Neural cell (in vitro differentiated cells): Measurements from ENCODE around the gene SRRM2. TPM values are rescaled to one million over a fixed set of nuclear protein-coding genes. Genes with fewer than 3 reads are reported as not detected.

Source experiments
- H2AFZ ChIP-seq: fragments of 200-600, 300-800 bp; sonication (generic), shearing (Covaris generic); 2 replicates; pipeline ENCODE4 v1.6.0; 2014; ENCODE audit warnings: low read depth, mild to moderate bottlenecking, antibody characterized with exemption, low read length, moderate library complexity
- H3F3A ChIP-seq: fragments of 200-600 bp; shearing (Covaris generic); 2 replicates; pipeline ENCODE4 v1.6.1; 2016; ENCODE audit warnings: mild to moderate bottlenecking, moderate library complexity, mixed read lengths, antibody characterized with exemption, low read length; ENCODE audit not compliant: insufficient read depth, poor library complexity, severe bottlenecking
- H3K27ac ChIP-seq: fragments of 200-600, 300-800 bp; sonication (generic), shearing (Covaris generic); 2 replicates; pipeline ENCODE4 v1.5.1; 2014; ENCODE audit warnings: mild to moderate bottlenecking, low read length, moderate library complexity
- H3K27me3 ChIP-seq: fragments of 300-800, 200-600 bp; sonication (generic), shearing (Covaris generic); 2 replicates; pipeline ENCODE4 v1.6.0; 2014; ENCODE audit warnings: mild to moderate bottlenecking, low read depth, low read length, moderate library complexity; ENCODE audit not compliant: insufficient read depth
- H3K36me3 ChIP-seq: fragments of 300-800, 200-600 bp; sonication (generic), shearing (Covaris generic); 2 replicates; pipeline ENCODE4 v1.5.1; 2014; ENCODE audit warnings: mild to moderate bottlenecking, antibody characterized with exemption, low read length, moderate library complexity; ENCODE audit not compliant: insufficient read depth
- H3K4me2 ChIP-seq: fragments of 300-800, 200-600 bp; sonication (generic), shearing (Covaris generic); 2 replicates; pipeline ENCODE4 v1.6.0; 2014; ENCODE audit warnings: mild to moderate bottlenecking, low read length
- H3K4me3 ChIP-seq: fragments of 300-800, 200-600 bp; sonication (generic), shearing (Covaris generic); 2 replicates; pipeline ENCODE4 v1.5.1; 2014; ENCODE audit warnings: mild to moderate bottlenecking, low read length, moderate library complexity
- H3K79me2 ChIP-seq: fragments of 200-600 bp; shearing (Covaris generic); replicated peaks from 2 replicates; pipeline ENCODE4 v1.6.0; 2014; ENCODE audit warnings: mild to moderate bottlenecking, low read length, moderate library complexity; ENCODE audit not compliant: insufficient read depth
- H3K9ac ChIP-seq: fragments of 300-800, 200-600 bp; sonication (generic), shearing (Covaris generic); 2 replicates; pipeline ENCODE4 v1.6.1; 2016; ENCODE audit warnings: mild to moderate bottlenecking, low read length, mixed read lengths
- H3K9me2 ChIP-seq: fragments of 200-600 bp; shearing (Covaris generic); 2 replicates; pipeline ENCODE4 v1.6.1; 2016; ENCODE audit warnings: mild to moderate bottlenecking, low read length, mixed read lengths; ENCODE audit not compliant: insufficient read depth
- H3K9me3 ChIP-seq: fragments of 200-600, 300-800 bp; sonication (generic), shearing (Covaris generic); 2 replicates; pipeline ENCODE4 v1.6.1; 2016; ENCODE audit warnings: mild to moderate bottlenecking, mixed run types, low read length, moderate library complexity, mixed read lengths
- H4K20me1 ChIP-seq: fragments of 200-600 bp; shearing (Covaris generic); 2 replicates; pipeline ENCODE4 v1.6.1; 2016; ENCODE audit warnings: mild to moderate bottlenecking, mixed run types; ENCODE audit not compliant: insufficient read depth
- CTCF ChIP-seq: fragments of 450-650 bp; IDR thresholded peaks from 2 replicates; pipeline ENCODE4 v1.5.1; 2014; ENCODE audit warnings: antibody characterized with exemption, mild to moderate bottlenecking, moderate library complexity; ENCODE audit not compliant: poor library complexity, severe bottlenecking
- EP300 ChIP-seq: fragments of 450-650 bp; conservative IDR thresholded peaks from 2 replicates; pipeline ENCODE4 v1.6.1; 2014; ENCODE audit warnings: antibody characterized with exemption, mild to moderate bottlenecking, moderate library complexity; ENCODE audit not compliant: poor library complexity, severe bottlenecking
- EZH2 ChIP-seq: fragments of 200-600, 300-800 bp; shearing (Covaris generic), sonication (generic); IDR thresholded peaks from 2 replicates; pipeline ENCODE4 v1.6.1; 2014; ENCODE audit warnings: antibody characterized with exemption, low read length, borderline replicate concordance, mild to moderate bottlenecking; ENCODE audit not compliant: insufficient read depth, poor library complexity, severe bottlenecking
- MXI1 ChIP-seq: fragments of 450-650 bp; conservative IDR thresholded peaks from 2 replicates; pipeline ENCODE4 v1.6.1; 2014; ENCODE audit warnings: antibody characterized with exemption, mild to moderate bottlenecking; ENCODE audit not compliant: poor library complexity, severe bottlenecking
- POLR2AphosphoS5 ChIP-seq: IDR thresholded peaks from 2 replicates; pipeline ENCODE4 v1.6.1; 2012
- RAD21 ChIP-seq: fragments of 450-650 bp; conservative IDR thresholded peaks from 2 replicates; pipeline ENCODE4 v1.6.1; 2014; ENCODE audit warnings: antibody characterized with exemption, mild to moderate bottlenecking, moderate library complexity
- REST ChIP-seq: IDR thresholded peaks from 2 replicates; pipeline ENCODE4 v1.6.1; 2012; ENCODE audit warnings: borderline replicate concordance
- SMC3 ChIP-seq: fragments of 450-650 bp; conservative IDR thresholded peaks from 2 replicates; pipeline ENCODE4 v1.6.1; 2014; ENCODE audit warnings: antibody characterized with exemption, mild to moderate bottlenecking, moderate library complexity; ENCODE audit not compliant: poor library complexity
- TAF1 ChIP-seq: IDR thresholded peaks from 2 replicates; pipeline ENCODE4 v1.6.1; 2012; ENCODE audit warnings: low read depth
- polyA plus RNA-seq: library from polyadenylated mRNA; depleted of rRNA; stranded (reverse); fragments of >200 nt; gene quantifications from 2 replicates; pipeline ENCODE4 v1.2.3, GENCODE V29; 2014

Gene SRRM2
- polyA plus RNA-seq, 1 donor from 2014 or later, result 40.0 TPM

GRCh38 chr16:2804728-2805127 is 52.3 kb downstream of the SRRM2 start:
- Histone ChIP-seq H3K27me3 (no peaks in the 10 kb centered on the region), H3K4me2 (no peak overlapping the region), H4K20me1 (no peaks in the 10 kb centered on the region), H3K9ac (no peak overlapping the region), H3K9me3 (peaks cover 10% of the 10 kb centered on the region), H3F3A (no peaks in the 10 kb centered on the region), H3K27ac (no peak overlapping the region), H2AFZ (no peak overlapping the region), H3K4me3 (no peak overlapping the region), H3K36me3 (no peaks in the 10 kb centered on the region), H3K9me2 (no peaks in the 10 kb centered on the region), H3K79me2 (no peaks in the 10 kb centered on the region)
- no peak for TF ChIP-seq SMC3
- no peak for TF ChIP-seq TAF1
- TF ChIP-seq EZH2, result no peak

- H3K9me2 ChIP-seq, result no peaks in the 10 kb centered on the region
- H3K27me3 ChIP-seq, result no peaks in the 10 kb centered on the region
- H3K27ac ChIP-seq, result no peak overlapping the region
- no peaks in the 10 kb centered on the region for H3K36me3 ChIP-seq
- H3K9ac ChIP-seq, result no peak overlapping the region
- H4K20me1 ChIP-seq, result no peaks in the 10 kb centered on the region
- H3K4me3 ChIP-seq, result no peak overlapping the region
- TF ChIP-seq EP300, result no peak
- TF ChIP-seq POLR2AphosphoS5, result no peak
- no peak for TF ChIP-seq EZH2
- no peak for TF ChIP-seq REST
- TF ChIP-seq CTCF, result no peak
- no peak for TF ChIP-seq MXI1
- TF ChIP-seq SMC3, result no peak
- no peak for TF ChIP-seq RAD21
- no peak for TF ChIP-seq TAF1
- H3F3A ChIP-seq, result no peaks in the 10 kb centered on the region
- no peak overlapping the region for H2AFZ ChIP-seq
- no peaks in the 10 kb centered on the region for H3K79me2 ChIP-seq
- peaks cover 10% of the 10 kb centered on the region for H3K9me3 ChIP-seq
- no peak overlapping the region for H3K4me2 ChIP-seq
Observed at GRCh38 chr16:2806286-2806685, 53.8 kb downstream of the SRRM2 start.

GRCh38 chr16:2808181-2808580 is 55.7 kb downstream of the SRRM2 start:
- H3K4me2 ChIP-seq, result no peak overlapping the region
- no peaks in the 10 kb centered on the region for H3K9me2 ChIP-seq
- H3K27me3 ChIP-seq, result no peaks in the 10 kb centered on the region
- H3K9me3 ChIP-seq, result peaks cover 10% of the 10 kb centered on the region
- no peaks in the 10 kb centered on the region for H4K20me1 ChIP-seq
- H3K79me2 ChIP-seq, result no peaks in the 10 kb centered on the region
- H3K36me3 ChIP-seq, result no peaks in the 10 kb centered on the region
- H2AFZ ChIP-seq, result no peak overlapping the region
- H3K9ac ChIP-seq, result no peak overlapping the region
- no peak overlapping the region for H3K4me3 ChIP-seq
- no peak for TF ChIP-seq SMC3
- TF ChIP-seq MXI1, result no peak
- no peak for TF ChIP-seq EZH2
- TF ChIP-seq CTCF, result no peak
- TF ChIP-seq REST, result no peak
- TF ChIP-seq EP300, result no peak
- TF ChIP-seq RAD21, result no peak
- no peak for TF ChIP-seq POLR2AphosphoS5
- no peak for TF ChIP-seq TAF1
- H3F3A ChIP-seq, result no peaks in the 10 kb centered on the region
- no peak overlapping the region for H3K27ac ChIP-seq
